ENCODE results near the gene PLXDC2. TPM values are rescaled to one million over a fixed set of nuclear protein-coding genes. Genes with fewer than 3 reads are reported as not detected.

The PLXDC2 gene
- total RNA-seq, 2 donors from 2014 or later, result 19.5 to 26.4 TPM

- DNase-seq, result no peak
- Mint-ChIP-seq H3K27ac (no peak overlapping the region), H3K4me3 (no peak overlapping the region), H3K9me3 (no peaks in the 10 kb centered on the region), H3K27me3 (ENCODE audit: insufficient read depth) (no peaks in the 10 kb centered on the region), H3K4me1 (peaks cover 9% of the 10 kb centered on the region), H3K36me3 (ENCODE audit: low read depth) (peaks cover 10% of the 10 kb centered on the region)
- H3K4me1 ChIP-seq (ENCODE audit: control insufficient read depth, insufficient read depth, low read length), result no peaks in the 10 kb centered on the region
- TF ChIP-seq CTCF (conservative IDR thresholded peaks at IDR 0.05), result no peak
- no peak overlapping the region for H3K4me3 ChIP-seq (ENCODE audit: low read length)
- H3K9ac ChIP-seq (ENCODE audit: extremely low read depth, low read length, poor library complexity, severe bottlenecking), result no peak overlapping the region
- no peaks in the 10 kb centered on the region for H3K9me3 ChIP-seq (ENCODE audit: control insufficient read depth, low read length)
- H3K36me3 ChIP-seq (ENCODE audit: control insufficient read depth, insufficient read depth, low read length), result no peaks in the 10 kb centered on the region
- WGBS, 2 experiments (ENCODE audit: insufficient coverage in 1 of 2, insufficient read length in 1 of 2), result 100% methylated on average over 1 of the region's 1 CpG; no CpG with 5 or more reads in 1 of the 2 experiments
- no peak overlapping the region for H3K27ac ChIP-seq (ENCODE audit: low read depth, low read length)
- H3K27me3 ChIP-seq (ENCODE audit: control insufficient read depth, insufficient read depth, low read length, poor library complexity, severe bottlenecking), result no peaks in the 10 kb centered on the region
Observed at GRCh38 chr10:20254497-20254896, 438.3 kb downstream of the PLXDC2 start.

GRCh38 chr10:20256969-20257368, 440.7 kb downstream of the PLXDC2 start:
- Histone ChIP-seq H3K4me3 (ENCODE audit: low read length) (no peak overlapping the region), H3K27ac (ENCODE audit: low read depth, low read length) (no peak overlapping the region), H3K9ac (ENCODE audit: extremely low read depth, low read length, poor library complexity, severe bottlenecking) (no peak overlapping the region), H3K4me1 (ENCODE audit: control insufficient read depth, insufficient read depth, low read length) (no peaks in the 10 kb centered on the region), H3K9me3 (ENCODE audit: control insufficient read depth, low read length) (no peaks in the 10 kb centered on the region), H3K36me3 (ENCODE audit: control insufficient read depth, insufficient read depth, low read length) (no peaks in the 10 kb centered on the region), H3K27me3 (ENCODE audit: control insufficient read depth, insufficient read depth, low read length, poor library complexity, severe bottlenecking) (no peaks in the 10 kb centered on the region)
- TF ChIP-seq CTCF (conservative IDR thresholded peaks at IDR 0.05), result no peak
- Mint-ChIP-seq H3K9me3 (peaks cover 2% of the 10 kb centered on the region), H3K36me3 (ENCODE audit: low read depth) (peaks cover 14% of the 10 kb centered on the region), H3K27me3 (ENCODE audit: insufficient read depth) (no peaks in the 10 kb centered on the region), H3K4me3 (no peak overlapping the region), H3K27ac (no peak overlapping the region), H3K4me1 (peaks cover 10% of the 10 kb centered on the region)
- no peak for DNase-seq
- WGBS, 2 experiments (ENCODE audit: insufficient coverage in 1 of 2, insufficient read length in 1 of 2), result 92 to 96% methylated on average over 2 of the region's 2 CpGs

GRCh38 chr10:20257422-20257821, 441.2 kb downstream of the PLXDC2 start:
- Mint-ChIP-seq H3K27ac (no peak overlapping the region), H3K4me1 (peaks cover 10% of the 10 kb centered on the region), H3K4me3 (no peak overlapping the region), H3K9me3 (peaks cover 3% of the 10 kb centered on the region), H3K27me3 (ENCODE audit: insufficient read depth) (no peaks in the 10 kb centered on the region), H3K36me3 (ENCODE audit: low read depth) (peaks cover 14% of the 10 kb centered on the region)
- Histone ChIP-seq H3K9ac (ENCODE audit: extremely low read depth, low read length, poor library complexity, severe bottlenecking) (no peak overlapping the region), H3K4me1 (ENCODE audit: control insufficient read depth, insufficient read depth, low read length) (no peaks in the 10 kb centered on the region), H3K27me3 (ENCODE audit: control insufficient read depth, insufficient read depth, low read length, poor library complexity, severe bottlenecking) (no peaks in the 10 kb centered on the region), H3K36me3 (ENCODE audit: control insufficient read depth, insufficient read depth, low read length) (no peaks in the 10 kb centered on the region), H3K27ac (ENCODE audit: low read depth, low read length) (no peak overlapping the region), H3K9me3 (ENCODE audit: control insufficient read depth, low read length) (peaks cover under 1% of the 10 kb centered on the region), H3K4me3 (ENCODE audit: low read length) (no peak overlapping the region)
- no peak for TF ChIP-seq CTCF (conservative IDR thresholded peaks at IDR 0.05)
- 48% methylated on average over 2 of the region's 2 CpGs; no CpG with 5 or more reads in 1 of the 2 experiments for WGBS, 2 experiments (ENCODE audit: insufficient coverage in 1 of 2, insufficient read length in 1 of 2)
- DNase-seq, result no peak
